Neural crest cell (in vitro differentiated cells): ENCODE results near the gene ABTB2. TPM values are rescaled to one million over a fixed set of nuclear protein-coding genes. Genes with fewer than 3 reads are reported as not detected.

Source experiments
- DNase-seq: peaks from one replicate; pipeline ENCODE4 v3.0.0; 2021; ENCODE audit warnings: low read depth, mixed read lengths, low spot score
- H3K27ac Mint-ChIP-seq: one replicate; pipeline ENCODE4 v1.8.0; 2021; ENCODE audit warnings: mild to moderate bottlenecking, mixed read lengths; ENCODE audit not compliant: unreplicated experiment
- H3K27me3 Mint-ChIP-seq: 2 replicates; pipeline ENCODE4 v1.8.0; 2021; ENCODE audit warnings: low read depth, mild to moderate bottlenecking, mixed read lengths
- H3K36me3 Mint-ChIP-seq: 2 replicates; pipeline ENCODE4 v1.8.0; 2021; ENCODE audit warnings: low read depth, mild to moderate bottlenecking, mixed read lengths
- H3K4me1 Mint-ChIP-seq: 2 replicates; pipeline ENCODE4 v1.8.0; 2021; ENCODE audit warnings: mixed read lengths
- H3K4me3 Mint-ChIP-seq: one replicate; pipeline ENCODE4 v1.8.0; 2021; ENCODE audit warnings: mild to moderate bottlenecking, mixed read lengths
- H3K9me3 Mint-ChIP-seq: 2 replicates; pipeline ENCODE4 v1.8.0; 2021; ENCODE audit warnings: mixed read lengths
- CTCF ChIP-seq: fragments of 200-600 bp; sonication (generic); conservative IDR thresholded peaks from 2 replicates; pipeline ENCODE4 v1.5.0; 2021; ENCODE audit warnings: antibody characterized with exemption, mild to moderate bottlenecking
- total RNA-seq: library from RNA; stranded (reverse); gene quantifications from 2 replicates; pipeline ENCODE4 v1.2.1, GENCODE V29; 2021

Gene ABTB2
- total RNA-seq, 1 donor from 2014 or later = 3.0 TPM

GRCh38 chr11:34207487-34208180 is 150.2 kb downstream of the ABTB2 start:
- no peak for DNase-seq
- Mint-ChIP-seq H3K27me3 (no peaks in the 10 kb centered on the region), H3K4me3 (no peak overlapping the region), H3K27ac (no peak overlapping the region), H3K4me1 (peaks cover 39% of the 10 kb centered on the region), H3K9me3 (no peaks in the 10 kb centered on the region), H3K36me3 (no peaks in the 10 kb centered on the region)
- TF ChIP-seq CTCF = no peak

GRCh38 chr11:34206407-34207300 is 151.2 kb downstream of the ABTB2 start:
- Mint-ChIP-seq H3K27me3 (no peaks in the 10 kb centered on the region), H3K36me3 (no peaks in the 10 kb centered on the region), H3K4me3 (peak overlapping the region; percentile 7), H3K27ac (peak overlapping the region; percentile 4), H3K9me3 (no peaks in the 10 kb centered on the region), H3K4me1 (peaks cover 39% of the 10 kb centered on the region)
- no peak for DNase-seq
- TF ChIP-seq CTCF = no peak

- no peaks in the 10 kb centered on the region for H3K9me3 Mint-ChIP-seq
- H3K4me3 Mint-ChIP-seq = no peak overlapping the region
- no peaks in the 10 kb centered on the region for H3K27me3 Mint-ChIP-seq
- H3K4me1 Mint-ChIP-seq = peaks cover 39% of the 10 kb centered on the region
- H3K36me3 Mint-ChIP-seq = no peaks in the 10 kb centered on the region
- no peak overlapping the region for H3K27ac Mint-ChIP-seq
- TF ChIP-seq CTCF = no peak
- DNase-seq = no peak
These were observed 152.3 kb downstream of the ABTB2 start for GRCh38 chr11:34205326-34206035.

GRCh38 chr11:34204396-34205279 is 153.2 kb downstream of the ABTB2 start:
- H3K4me1 Mint-ChIP-seq = peaks cover 39% of the 10 kb centered on the region
- H3K36me3 Mint-ChIP-seq = no peaks in the 10 kb centered on the region
- DNase-seq = no peak
- TF ChIP-seq CTCF = no peak
- H3K4me3 Mint-ChIP-seq = no peak overlapping the region
- no peaks in the 10 kb centered on the region for H3K27me3 Mint-ChIP-seq
- H3K9me3 Mint-ChIP-seq = no peaks in the 10 kb centered on the region
- H3K27ac Mint-ChIP-seq = no peak overlapping the region

GRCh38 chr11:34203377-34203871 is 154.4 kb downstream of the ABTB2 start:
- no peak for DNase-seq
- Mint-ChIP-seq H3K4me3 (no peak overlapping the region), H3K4me1 (peaks cover 34% of the 10 kb centered on the region), H3K27ac (no peak overlapping the region), H3K9me3 (no peaks in the 10 kb centered on the region), H3K27me3 (no peaks in the 10 kb centered on the region), H3K36me3 (no peaks in the 10 kb centered on the region)
- no peak for TF ChIP-seq CTCF
